Measurements from ENCODE around the gene CLCN1. TPM values are rescaled to one million over a fixed set of nuclear protein-coding genes. Genes with fewer than 3 reads are reported as not detected.

The CLCN1 gene
- total and polyA plus RNA-seq, 2 of the 8 experiments (the other 6 are each of a cell fraction or from before 2014, with no cell fraction given), result 0.36 to 0.41 TPM

- no peak for TF ChIP-seq TAF1 (IDR thresholded peaks at IDR 0.05; ENCODE audit: low read depth, low read length)
- TF ChIP-seq CTCF (IDR thresholded peaks at IDR 0.05; ENCODE audit: control extremely low read depth in 1 of 3, insufficient read depth in 1 of 3, low read depth in 1 of 3, low read length in 3 of 3), result no peak
- TF ChIP-seq RBBP5 (IDR thresholded peaks at IDR 0.05; ENCODE audit: borderline replicate concordance, low read depth, low read length), result no peak
These were observed 52.1 kb downstream of the CLCN1 start (continued) for GRCh38 chr7:143367972-143368371.
